ENCODE results near the gene KLHL21.

GRCh38 chr1:6578624-6579373, 23.9 kb downstream of the KLHL21 start:
- no peak for TF ChIP-seq CTCF (IDR thresholded peaks at IDR 0.05; ENCODE audit: insufficient read depth, low read depth, low read length)
- TF ChIP-seq EZH2 (IDR thresholded peaks at IDR 0.05; ENCODE audit: insufficient read depth, low read length), result no peak

Data from astrocyte (in vitro differentiated cells and primary cell).